HCT116 (cell line): Measurements from ENCODE around the gene IL6R. TPM values are rescaled to one million over a fixed set of nuclear protein-coding genes. Genes with fewer than 3 reads are reported as not detected.

Source experiments
- ATAC-seq: fragments of 200-7000 bp; cut with Tn5 transposase; 2 replicates; pipeline ENCODE4 v1.9.1; 2020; ENCODE audit warnings: mild to moderate bottlenecking, moderate library complexity
- BruUV-seq: library from RNA; stranded (reverse); fragments of 400-500 nt; replicated peaks from 2 replicates; lab custom pipeline; 2021; lab: Mats Ljungman, UMichigan
- CTCF ChIA-PET: fragments of 300-600 bp; sonication (Branson Sonifier 250); formaldehyde crosslinking; loops from one replicate; lab custom pipeline; 2021; ENCODE audit warnings: antibody characterized with exemption; lab: Charles Lee
- POLR2A ChIA-PET: fragments of 300-600, 350-600 bp; sonication (Branson Sonifier 250); formaldehyde crosslinking; loops from one replicate; lab custom pipeline; 2021; ENCODE audit warnings: antibody characterized with exemption; lab: Charles Lee
- RAD21 ChIA-PET, 2 experiments: fragments of 300-600 bp; sonication (Branson Sonifier 250); formaldehyde crosslinking; loops; one replicate each; lab custom pipeline; 2023; ENCODE audit warnings: low total read pairs in 2 of 2; ENCODE audit not compliant: uncharacterized antibody in 2 of 2, unreplicated experiment in 2 of 2, low non-redundant PET in 1 of 2; lab: Charles Lee
- DNase-seq: peaks from one replicate; pipeline ENCODE4 v3.0.0-alpha.2; 2010; ENCODE audit warnings: low read depth, low spot score
- H2AFZ ChIP-seq: fragments of 200-600 bp; shearing (Covaris generic), sonication (generic); 2 replicates; pipeline ENCODE4 v1.6.1; 2017; ENCODE audit warnings: low read depth, mixed run types, mixed read lengths, antibody characterized with exemption, low read length; ENCODE audit not compliant: poor library complexity, severe bottlenecking
- H3K27ac ChIP-seq: 2 replicates; pipeline ENCODE4 v1.5.1; 2012; ENCODE audit warnings: low read depth, low read length
- H3K27me3 ChIP-seq: fragments of 200-600 bp; sonication (generic); 2 replicates; pipeline ENCODE4 v1.6.1; 2016; ENCODE audit warnings: mixed run types, low read length, mixed read lengths; ENCODE audit not compliant: insufficient read depth
- H3K36me3 ChIP-seq, 2 experiments: fragments of 200-500 bp in 1 of 2; fragments of 200-600 bp in 1 of 2; sonication (Bioruptor generic) in 1 of 2; sonication (generic) in 1 of 2; 2 replicates each; pipeline versions ENCODE4 v1.5.1 to v1.6.1; 2014 to 2016; ENCODE audit warnings: low read length in 2 of 2, inconsistent platforms in 1 of 2, mixed read lengths in 1 of 2, mixed run types in 1 of 2; ENCODE audit not compliant: insufficient read depth in 2 of 2, control insufficient read depth in 1 of 2
- H3K4me1 ChIP-seq, 2 experiments: fragments of 200-600 bp in 1 of 2; sonication (generic) in 1 of 2; 2 replicates each; pipeline versions ENCODE4 v1.5.1 to v1.6.1; 2012 to 2017; ENCODE audit warnings: low read length in 2 of 2, inconsistent platforms in 1 of 2, mild to moderate bottlenecking in 1 of 2, mixed read lengths in 1 of 2, mixed run types in 1 of 2, moderate library complexity in 1 of 2; ENCODE audit not compliant: insufficient read depth in 2 of 2, control insufficient read depth in 1 of 2
- H3K4me2 ChIP-seq: fragments of 200-600 bp; sonication (generic); 2 replicates; pipeline ENCODE4 v1.6.1; 2017; ENCODE audit warnings: mixed run types, low read length, mixed read lengths
- H3K4me3 ChIP-seq, 2 experiments: fragments of 200-600 bp in 1 of 2; sonication (generic) in 1 of 2; replicated peaks in 1 of 2; 2 replicates each; pipeline ENCODE4 v1.5.1; 2011 to 2016; ENCODE audit warnings: low read length in 2 of 2, control low read depth in 1 of 2, low read depth in 1 of 2, mild to moderate bottlenecking in 1 of 2, mixed read lengths in 1 of 2, mixed run types in 1 of 2
- H3K79me2 ChIP-seq: fragments of 200-600 bp; sonication (generic); 2 replicates; pipeline ENCODE4 v1.6.1; 2017; ENCODE audit warnings: mild to moderate bottlenecking, mixed run types, low read length, moderate library complexity, mixed read lengths; ENCODE audit not compliant: insufficient read depth
- H3K9ac ChIP-seq: fragments of 200-600 bp; sonication (generic); 2 replicates; pipeline ENCODE4 v1.6.1; 2016; ENCODE audit warnings: low read length, mixed read lengths
- H3K9me2 ChIP-seq: fragments of 200-600 bp; sonication (generic), shearing (Covaris generic); 2 replicates; pipeline ENCODE4 v1.6.1; 2017; ENCODE audit warnings: mixed run types, mild to moderate bottlenecking, moderate library complexity; ENCODE audit not compliant: insufficient read depth
- H3K9me3 ChIP-seq, 2 experiments: fragments of 200-500 bp in 1 of 2; fragments of 200-600 bp in 1 of 2; sonication (Bioruptor generic) in 1 of 2; sonication (generic) in 1 of 2; 2 replicates each; pipeline ENCODE4 v1.6.1; 2014 to 2017; ENCODE audit warnings: low read length in 2 of 2, mixed read lengths in 2 of 2, inconsistent platforms in 1 of 2, low read depth in 1 of 2, mild to moderate bottlenecking in 1 of 2, mixed run types in 1 of 2, moderate library complexity in 1 of 2; ENCODE audit not compliant: control insufficient read depth in 1 of 2, insufficient read depth in 1 of 2
- H4K20me1 ChIP-seq: fragments of 200-600 bp; sonication (generic), shearing (Covaris generic); 2 replicates; pipeline ENCODE4 v1.6.1; 2017; ENCODE audit warnings: mixed run types, mild to moderate bottlenecking, moderate library complexity; ENCODE audit not compliant: insufficient read depth
- CEBPB ChIP-seq: IDR thresholded peaks from 2 replicates; pipeline ENCODE4 v1.6.1; 2012; ENCODE audit warnings: low read depth
- CTCF ChIP-seq, 3 experiments: fragments of 200-600 bp in 1 of 3; sonication (generic) in 1 of 3; IDR thresholded peaks in 2 of 3; conservative IDR thresholded peaks in 1 of 3; 2 replicates each; pipeline ENCODE4 v1.5.1; 2012 to 2017; ENCODE audit warnings: low read depth in 2 of 3, low read length in 2 of 3, antibody characterized with exemption in 1 of 3, borderline replicate concordance in 1 of 3, control low read depth in 1 of 3, mild to moderate bottlenecking in 1 of 3, mixed read lengths in 1 of 3, mixed run types in 1 of 3, moderate library complexity in 1 of 3; ENCODE audit not compliant: insufficient read depth in 1 of 3
- ELF1 ChIP-seq: IDR thresholded peaks from 2 replicates; pipeline ENCODE4 v1.6.1; 2012; ENCODE audit warnings: low read depth, borderline replicate concordance
- EZH2 ChIP-seq: fragments of 200-600 bp; sonication (generic); IDR thresholded peaks from 2 replicates; pipeline ENCODE4 v1.6.1; 2017; ENCODE audit warnings: antibody characterized with exemption, mixed run types
- EZH2phosphoT487 ChIP-seq: fragments of 200-600 bp; IDR thresholded peaks from 2 replicates; pipeline ENCODE4 v1.6.1; 2018; ENCODE audit warnings: antibody characterized with exemption, borderline replicate concordance
- JUND ChIP-seq: IDR thresholded peaks from 2 replicates; pipeline ENCODE4 v1.6.1; 2012
- MAX ChIP-seq: IDR thresholded peaks from 2 replicates; pipeline ENCODE4 v1.6.1; 2012
- POLR2A ChIP-seq: IDR thresholded peaks from 2 replicates; pipeline ENCODE4 v1.7.0; 2011; ENCODE audit warnings: borderline replicate concordance; ENCODE audit not compliant: insufficient read depth, insufficient read length; ENCODE audit errors: extremely low read depth
- POLR2AphosphoS5 ChIP-seq: IDR thresholded peaks from 2 replicates; pipeline ENCODE4 v1.6.1; 2011; ENCODE audit warnings: mild to moderate bottlenecking, low read depth, low read length, moderate library complexity
- RAD21 ChIP-seq: IDR thresholded peaks from 2 replicates; pipeline ENCODE4 v1.6.1; 2012; ENCODE audit warnings: low read depth, mild to moderate bottlenecking
- REST ChIP-seq: IDR thresholded peaks from 2 replicates; pipeline ENCODE4 v1.6.1; 2012; ENCODE audit warnings: low read depth
- SIN3A ChIP-seq: IDR thresholded peaks from 2 replicates; pipeline ENCODE4 v1.6.1; 2012; ENCODE audit warnings: low read depth
- SP1 ChIP-seq: IDR thresholded peaks from 2 replicates; pipeline ENCODE4 v1.6.1; 2012; ENCODE audit warnings: low read depth
- SRF ChIP-seq: IDR thresholded peaks from 2 replicates; pipeline ENCODE4 v1.6.1; 2012; ENCODE audit warnings: low read depth
- TCF7L2 ChIP-seq: IDR thresholded peaks from 2 replicates; pipeline ENCODE4 v1.7.0; 2011; ENCODE audit warnings: borderline replicate concordance, inconsistent platforms; ENCODE audit not compliant: insufficient read depth, insufficient read length; ENCODE audit errors: extremely low read depth
- YY1 ChIP-seq: IDR thresholded peaks from 2 replicates; pipeline ENCODE4 v1.6.1; 2011; ENCODE audit warnings: low read length, low read depth, moderate library complexity, mild to moderate bottlenecking; ENCODE audit not compliant: insufficient replicate concordance; ENCODE audit errors: extremely low read depth
- ZBTB33 ChIP-seq: IDR thresholded peaks from 2 replicates; pipeline ENCODE4 v1.6.1; 2011; ENCODE audit warnings: mild to moderate bottlenecking, low read length, moderate library complexity; ENCODE audit not compliant: insufficient replicate concordance; ENCODE audit errors: extremely low read depth
- ZFX ChIP-seq: fragments of 450-650 bp; IDR thresholded peaks from 2 replicates; pipeline ENCODE4 v1.6.1; 2017
- ZNF274 ChIP-seq: fragments of 200-500 bp; sonication (Bioruptor generic); IDR thresholded peaks from 2 replicates; pipeline ENCODE4 v1.6.1; 2014; ENCODE audit warnings: mild to moderate bottlenecking, low read depth, low read length, inconsistent platforms
- intact Hi-C: fragments of 100-400 bp; cut with micrococcal nuclease; formaldehyde crosslinking; loops from 2 replicates; pipeline ENCODE4 v1.10.0; 2022
- total RNA-seq: library from RNA; stranded (reverse); gene quantifications from one replicate; pipeline ENCODE4 v1.2.1, GENCODE V29; 2021; ENCODE audit not compliant: unreplicated experiment

IL6R gene
- total RNA-seq, 1 experiment from 2014 or later: 6.8 TPM

GRCh38 chr1:154493276-154493675 lies 88.1 kb downstream of the IL6R start:
- Histone ChIP-seq H3K4me2 (no peak overlapping the region), H3K9ac (no peak overlapping the region), H3K9me2 (no peaks in the 10 kb centered on the region), H3K9me3 (no peaks in the 10 kb centered on the region), H3K27ac (no peak overlapping the region), H3K4me1 (no peaks in the 10 kb centered on the region), H3K79me2 (no peaks in the 10 kb centered on the region), H2AFZ (no peak overlapping the region), H3K4me3 (no peak overlapping the region), H3K36me3 (no peaks in the 10 kb centered on the region), H4K20me1 (no peaks in the 10 kb centered on the region), H3K27me3 (peaks cover 6% of the 10 kb centered on the region; the same call in 1 of the 2 replicates)
- DNase-seq (no peak), ATAC-seq (no peak)
- ChIA-PET CTCF (interaction anchor here (1.6 kb wide), 1 partner anchor 54 kb away, joined by 3 read pairs; no protein-coding TSS in a partner anchor), POLR2A (no interaction called here), RAD21 (no interaction called here)
- intact Hi-C loops: no loop called here
- BruUV-seq: no TSS peak
- TF ChIP-seq CEBPB (no peak), POLR2A (no peak), POLR2AphosphoS5 (no peak), SRF (no peak), JUND (no peak), TCF7L2 (no peak), SIN3A (no peak), ZBTB33 (no peak), EZH2 (no peak), RAD21 (no peak), ELF1 (no peak), MAX (no peak), SP1 (no peak), CTCF (IDR thresholded peaks at IDR 0.05 in 2 of 3, conservative IDR thresholded peaks at IDR 0.05 in 1 of 3; ENCODE audit: borderline replicate concordance in 1 of 3, insufficient read depth in 1 of 3, low read depth in 2 of 3, low read length in 2 of 3) (no peak), ZNF274 (no peak), YY1 (no peak), EZH2phosphoT487 (no peak), REST (no peak), ZFX (no peak)
